PC-3 (cell line): ENCODE results near the gene BMP7. TPM values are rescaled to one million over a fixed set of nuclear protein-coding genes. Genes with fewer than 3 reads are reported as not detected.

ENCODE experiments used
- ATAC-seq: fragments of 200-7000 bp; cut with Tn5 transposase; 2 replicates; pipeline ENCODE4 v1.9.1; 2020; ENCODE audit warnings: mild to moderate bottlenecking, moderate library complexity
- BruUV-seq: library from RNA; stranded (reverse); fragments of 400-500 nt; replicated peaks from 2 replicates; lab custom pipeline; 2021; lab: Mats Ljungman, UMichigan
- CTCF ChIA-PET: fragments of 300-600 bp; sonication (Branson Sonifier 250); formaldehyde crosslinking; loops from one replicate; lab custom pipeline; 2022; ENCODE audit warnings: antibody characterized with exemption; lab: Charles Lee
- POLR2A ChIA-PET: fragments of 300-600 bp; sonication (Branson Sonifier 250); formaldehyde crosslinking; loops from one replicate; lab custom pipeline; 2022; ENCODE audit warnings: antibody characterized with exemption; ENCODE audit not compliant: unreplicated experiment; lab: Charles Lee
- DNase-seq: peaks from one replicate; pipeline ENCODE4 v3.0.0-alpha.2; 2015
- H2AFZ ChIP-seq: fragments of 300-600 bp; sonication (generic); 2 replicates; pipeline ENCODE4 v1.6.0; 2016; ENCODE audit warnings: antibody characterized with exemption, low read length
- H3F3A ChIP-seq: fragments of 300-600 bp; sonication (generic); one replicate; pipeline ENCODE4 v1.6.0; 2017; ENCODE audit warnings: antibody characterized with exemption, low read length, control low read depth, mild to moderate bottlenecking; ENCODE audit not compliant: unreplicated experiment
- H3K27ac ChIP-seq: fragments of 300-600 bp; sonication (generic); 2 replicates; pipeline ENCODE4 v1.5.1; 2016; ENCODE audit warnings: mild to moderate bottlenecking, low read length
- H3K27me3 ChIP-seq: fragments of 300-600 bp; sonication (generic); 2 replicates; pipeline ENCODE4 v1.6.1; 2016; ENCODE audit warnings: low read length, mixed read lengths
- H3K36me3 ChIP-seq: fragments of 300-600 bp; sonication (generic); 2 replicates; pipeline ENCODE4 v1.6.1; 2016; ENCODE audit warnings: low read depth, mixed run types, low read length, mixed read lengths
- H3K4me1 ChIP-seq: fragments of 300-600 bp; sonication (generic); 2 replicates; pipeline ENCODE4 v1.5.1; 2016; ENCODE audit warnings: low read length; ENCODE audit not compliant: insufficient read depth
- H3K4me2 ChIP-seq: fragments of 300-600 bp; sonication (generic); 2 replicates; pipeline ENCODE4 v1.6.0; 2016; ENCODE audit warnings: low read length
- H3K4me3 ChIP-seq: fragments of 300-600 bp; sonication (generic); 2 replicates; pipeline ENCODE4 v1.5.1; 2016; ENCODE audit warnings: mild to moderate bottlenecking, low read length, mixed read lengths
- H3K79me2 ChIP-seq: fragments of 300-600 bp; sonication (generic); 2 replicates; pipeline ENCODE4 v1.6.1; 2017; ENCODE audit warnings: low read length, mixed read lengths
- H3K9ac ChIP-seq: fragments of 300-600 bp; sonication (generic); 2 replicates; pipeline ENCODE4 v1.6.0; 2016; ENCODE audit warnings: mild to moderate bottlenecking, low read length
- H3K9me2 ChIP-seq: fragments of 300-600 bp; sonication (generic); replicated peaks from 2 replicates; pipeline ENCODE4 v1.6.1; 2016; ENCODE audit warnings: mixed run types, low read length, mixed read lengths
- H3K9me3 ChIP-seq: fragments of 300-600 bp; sonication (generic); 2 replicates; pipeline ENCODE4 v1.6.1; 2016; ENCODE audit warnings: low read length, mixed read lengths
- H4K20me1 ChIP-seq: fragments of 300-600 bp; sonication (generic); 2 replicates; pipeline ENCODE4 v1.6.1; 2016; ENCODE audit warnings: low read length, mixed read lengths
- EZH2 ChIP-seq: fragments of 300-600 bp; sonication (generic); IDR thresholded peaks from one replicate; pipeline ENCODE4 v1.6.1; 2017; ENCODE audit warnings: antibody characterized with exemption, mild to moderate bottlenecking, low read length; ENCODE audit not compliant: unreplicated experiment
- EZH2phosphoT487 ChIP-seq: fragments of 300-600 bp; sonication (generic); IDR thresholded peaks from 2 replicates; pipeline ENCODE4 v1.6.1; 2018; ENCODE audit warnings: mild to moderate bottlenecking, antibody characterized with exemption, low read length, borderline replicate concordance
- intact Hi-C: fragments of 100-400 bp; cut with micrococcal nuclease; formaldehyde crosslinking; loops from 2 replicates; pipeline ENCODE4 v1.9.0; 2023
- total RNA-seq: library from RNA; depleted of rRNA; stranded (reverse); fragments of >200 nt; gene quantifications from 2 replicates; pipeline ENCODE4 v1.2.3, GENCODE V29; 2014
- TF ChIP-seq, protein P1 (sequence below): fragments of 300-600 bp; sonication (generic); conservative IDR thresholded peaks from 2 replicates; pipeline ENCODE4 v1.5.1; 2017; ENCODE audit warnings: antibody characterized with exemption, low read depth, mild to moderate bottlenecking, low read length

BMP7 gene
- total RNA-seq, 1 experiment from 2014 or later = not detected

DNA sequence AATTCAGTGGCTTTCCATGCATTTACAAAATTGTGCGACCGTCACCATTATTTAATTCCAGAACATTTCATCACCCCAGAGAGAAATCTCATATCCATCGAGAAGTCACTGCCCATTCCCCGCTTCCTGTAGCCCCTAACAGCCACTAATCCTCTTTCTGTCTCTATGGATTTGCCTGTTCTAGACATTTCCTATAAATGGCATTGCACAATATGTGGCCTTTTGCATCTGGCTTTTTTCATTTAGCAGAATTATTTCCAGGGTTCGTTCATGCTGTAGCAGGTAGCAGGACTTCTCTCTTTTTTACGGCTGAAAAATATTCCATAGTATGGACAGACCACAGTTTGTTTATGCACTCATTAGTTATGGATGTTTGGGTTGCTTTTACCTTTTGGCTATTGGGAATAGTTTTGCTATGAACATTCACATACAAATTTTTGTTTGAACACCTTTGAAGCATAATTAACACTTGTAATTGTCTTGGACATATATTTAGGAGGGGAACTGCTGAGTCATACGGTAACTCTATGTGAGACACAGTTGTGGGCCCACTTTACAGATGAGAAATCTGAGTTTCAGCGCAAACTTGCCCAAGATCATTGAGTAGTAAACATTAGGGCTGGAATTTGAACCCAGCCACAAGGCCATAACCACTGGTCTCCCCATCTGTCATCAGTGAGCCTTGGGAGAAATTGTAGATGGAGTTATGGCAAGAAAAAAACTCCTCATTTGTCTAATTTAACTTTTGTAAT lies 126.9 kb downstream of the BMP7 start:
- H3K9me3 ChIP-seq = no peaks in the 10 kb centered on the region
- CTCF ChIA-PET = no interaction called here
- intact Hi-C loops = no loop called here
- no peak for DNase-seq
- H3K79me2 ChIP-seq = no peaks in the 10 kb centered on the region
- H3K4me2 ChIP-seq = no peak overlapping the region
- POLR2A ChIA-PET = no interaction called here
- H3K27me3 ChIP-seq = peaks cover 92% of the 10 kb centered on the region
- H3F3A ChIP-seq = no peaks in the 10 kb centered on the region
- no peak overlapping the region for H2AFZ ChIP-seq
- H3K4me3 ChIP-seq = no peak overlapping the region
- no peaks in the 10 kb centered on the region for H3K36me3 ChIP-seq
- no TSS peak for BruUV-seq
- TF ChIP-seq, protein P1, sequence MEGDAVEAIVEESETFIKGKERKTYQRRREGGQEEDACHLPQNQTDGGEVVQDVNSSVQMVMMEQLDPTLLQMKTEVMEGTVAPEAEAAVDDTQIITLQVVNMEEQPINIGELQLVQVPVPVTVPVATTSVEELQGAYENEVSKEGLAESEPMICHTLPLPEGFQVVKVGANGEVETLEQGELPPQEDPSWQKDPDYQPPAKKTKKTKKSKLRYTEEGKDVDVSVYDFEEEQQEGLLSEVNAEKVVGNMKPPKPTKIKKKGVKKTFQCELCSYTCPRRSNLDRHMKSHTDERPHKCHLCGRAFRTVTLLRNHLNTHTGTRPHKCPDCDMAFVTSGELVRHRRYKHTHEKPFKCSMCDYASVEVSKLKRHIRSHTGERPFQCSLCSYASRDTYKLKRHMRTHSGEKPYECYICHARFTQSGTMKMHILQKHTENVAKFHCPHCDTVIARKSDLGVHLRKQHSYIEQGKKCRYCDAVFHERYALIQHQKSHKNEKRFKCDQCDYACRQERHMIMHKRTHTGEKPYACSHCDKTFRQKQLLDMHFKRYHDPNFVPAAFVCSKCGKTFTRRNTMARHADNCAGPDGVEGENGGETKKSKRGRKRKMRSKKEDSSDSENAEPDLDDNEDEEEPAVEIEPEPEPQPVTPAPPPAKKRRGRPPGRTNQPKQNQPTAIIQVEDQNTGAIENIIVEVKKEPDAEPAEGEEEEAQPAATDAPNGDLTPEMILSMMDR = no peak
- TF ChIP-seq EZH2 (no peak), EZH2phosphoT487 (no peak)
- ATAC-seq = no peak
- H3K4me1 ChIP-seq = no peaks in the 10 kb centered on the region
- no peak overlapping the region for H3K9ac ChIP-seq
- H3K27ac ChIP-seq = no peak overlapping the region
- no peaks in the 10 kb centered on the region for H3K9me2 ChIP-seq
- H4K20me1 ChIP-seq = no peaks in the 10 kb centered on the region

DNA sequence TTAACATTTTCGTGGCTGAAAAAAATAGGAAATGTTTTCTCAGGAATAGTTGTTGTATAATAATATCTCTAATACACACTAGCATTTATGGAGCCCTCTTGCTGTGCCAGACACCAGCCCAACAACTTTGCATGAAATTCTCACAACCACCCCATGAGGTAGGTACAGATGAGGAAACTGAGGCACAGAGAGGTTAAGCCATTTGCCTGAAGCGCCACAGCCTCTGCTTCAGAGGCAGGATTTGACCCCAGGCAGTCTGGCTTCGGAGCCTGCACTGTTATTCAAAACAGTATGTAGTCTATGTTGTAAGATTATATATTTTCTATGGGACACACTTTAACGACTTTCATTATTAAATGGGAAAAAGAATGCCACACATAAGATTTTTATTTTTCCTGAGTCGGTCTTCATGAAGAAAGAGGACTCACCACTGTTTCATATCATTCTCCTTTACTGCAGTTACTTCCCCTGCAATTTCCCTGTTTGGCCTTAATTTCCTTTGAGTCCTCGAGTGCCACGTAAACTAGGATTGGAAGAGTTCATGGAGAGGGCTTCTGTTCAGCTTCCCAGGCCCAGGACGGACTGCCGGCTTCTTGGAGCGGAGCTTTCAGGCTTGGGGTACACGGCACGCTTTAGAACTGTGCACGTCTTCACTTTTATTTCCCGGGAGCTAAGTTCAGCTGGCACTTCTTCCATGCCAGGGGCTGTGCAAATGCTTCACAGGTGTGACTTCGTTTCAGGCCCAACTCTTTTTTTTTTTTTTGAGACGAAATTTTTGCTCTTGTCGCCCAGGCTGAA lies 128.0 kb downstream of the BMP7 start:
- Histone ChIP-seq H3F3A (no peaks in the 10 kb centered on the region), H3K4me1 (no peaks in the 10 kb centered on the region), H2AFZ (no peak overlapping the region), H3K4me3 (no peak overlapping the region), H4K20me1 (no peaks in the 10 kb centered on the region), H3K9ac (no peak overlapping the region), H3K27me3 (peaks cover 92% of the 10 kb centered on the region), H3K36me3 (no peaks in the 10 kb centered on the region), H3K4me2 (no peak overlapping the region), H3K9me2 (no peaks in the 10 kb centered on the region), H3K9me3 (no peaks in the 10 kb centered on the region), H3K79me2 (no peaks in the 10 kb centered on the region), H3K27ac (no peak overlapping the region)
- no peak for ATAC-seq
- DNase-seq = no peak
- POLR2A ChIA-PET = no interaction called here
- CTCF ChIA-PET = no interaction called here
- TF ChIP-seq, protein P1 = no peak
- intact Hi-C loops = no loop called here
- no TSS peak for BruUV-seq

DNA sequence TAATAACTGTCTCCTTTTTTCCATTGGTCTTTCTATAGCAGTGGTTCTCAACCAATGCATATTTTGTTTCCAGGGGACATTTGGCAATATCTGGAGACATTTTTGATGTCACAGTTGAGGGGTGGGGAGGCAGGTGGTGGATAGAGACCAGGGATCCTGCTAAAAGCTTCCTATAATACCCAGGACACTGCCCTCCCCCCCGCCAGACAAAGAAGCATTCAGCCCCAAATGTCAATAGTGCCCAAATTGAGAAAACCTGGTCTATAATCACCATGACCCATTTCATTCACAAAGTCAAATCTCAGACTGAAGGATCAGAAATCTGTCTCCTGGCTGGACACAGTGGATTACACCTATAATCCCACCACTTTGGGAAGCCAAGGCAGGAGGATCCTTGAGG lies 128.8 kb downstream of the BMP7 start:
- TF ChIP-seq EZH2phosphoT487 = no peak
- TF ChIP-seq, protein P1 = no peak
- no peak for TF ChIP-seq EZH2
- no peak overlapping the region for H3K27ac ChIP-seq
- H3K9ac ChIP-seq = no peak overlapping the region
- no peaks in the 10 kb centered on the region for H3K9me3 ChIP-seq
- DNase-seq (no peak), ATAC-seq (no peak)
- no peak overlapping the region for H3K4me3 ChIP-seq
- no peak overlapping the region for H3K4me2 ChIP-seq
- H2AFZ ChIP-seq = no peak overlapping the region
- POLR2A ChIA-PET = no interaction called here
- no peaks in the 10 kb centered on the region for H3K79me2 ChIP-seq
- H4K20me1 ChIP-seq = no peaks in the 10 kb centered on the region
- BruUV-seq = no TSS peak
- CTCF ChIA-PET = no interaction called here
- H3K4me1 ChIP-seq = no peaks in the 10 kb centered on the region
- no peaks in the 10 kb centered on the region for H3K36me3 ChIP-seq
- peaks cover 92% of the 10 kb centered on the region for H3K27me3 ChIP-seq
- no peaks in the 10 kb centered on the region for H3F3A ChIP-seq
- H3K9me2 ChIP-seq = no peaks in the 10 kb centered on the region
- intact Hi-C loops = no loop called here
